ENCODE results near the gene SKI. TPM values are rescaled to one million over a fixed set of nuclear protein-coding genes. Genes with fewer than 3 reads are reported as not detected.

SKI gene
- total RNA-seq, 3 donors from 2014 or later, result 22.1 to 33.8 (median 26.7) TPM

- Histone ChIP-seq H3K4me3 (peak overlapping the region in 2 of 3 donors; percentile 15 to 41), H3K36me3 (no peaks in the 10 kb centered on the region), H3K27ac (peak overlapping the region; percentile 76 to 88), H3K27me3 (no peaks in the 10 kb centered on the region), H3K4me1 (peaks cover 39 to 49% of the 10 kb centered on the region in 2 donors), H3K9me3 (no peaks in the 10 kb centered on the region)
- intact Hi-C loops (cut with DNase I; ENCODE audit: low total_unique reads), result no loop called here
- TF ChIP-seq CTCF (IDR thresholded peaks at IDR 0.05) (no peak), POLR2A (IDR thresholded peaks at IDR 0.05) (no peak), POLR2AphosphoS5 (IDR thresholded peaks at IDR 0.05) (no peak)
- no peak for DNase-seq (ENCODE audit: low spot score in 2 of 2)
Observed at GRCh38 chr1:2247760-2248126, 19.6 kb downstream of the SKI start.

GRCh38 chr1:2248127-2248826 is 20.2 kb downstream of the SKI start:
- intact Hi-C loops (cut with DNase I; ENCODE audit: low total_unique reads), result no loop called here
- TF ChIP-seq POLR2AphosphoS5 (IDR thresholded peaks at IDR 0.05), result no peak
- no peak for TF ChIP-seq POLR2A (IDR thresholded peaks at IDR 0.05)
- no peak for TF ChIP-seq CTCF (IDR thresholded peaks at IDR 0.05)
- H3K9me3 ChIP-seq, result no peaks in the 10 kb centered on the region
- peak overlapping the region; percentile 76 to 88 for H3K27ac ChIP-seq
- no peak for DNase-seq (ENCODE audit: low spot score in 2 of 2)
- peak overlapping the region in 2 of 3 donors; percentile 15 to 41 for H3K4me3 ChIP-seq
- no peaks in the 10 kb centered on the region for H3K27me3 ChIP-seq
- H3K4me1 ChIP-seq, result peaks cover 39 to 49% of the 10 kb centered on the region in 2 donors
- H3K36me3 ChIP-seq, result no peaks in the 10 kb centered on the region

GRCh38 chr1:2248854-2249558 is 20.9 kb downstream of the SKI start:
- peak overlapping the region; percentile 76 to 88 for H3K27ac ChIP-seq
- H3K9me3 ChIP-seq, result no peaks in the 10 kb centered on the region
- no peak for TF ChIP-seq CTCF (IDR thresholded peaks at IDR 0.05)
- no peak for TF ChIP-seq POLR2A (IDR thresholded peaks at IDR 0.05)
- no peak for TF ChIP-seq POLR2AphosphoS5 (IDR thresholded peaks at IDR 0.05)
- no peaks in the 10 kb centered on the region for H3K36me3 ChIP-seq
- peaks cover 39 to 49% of the 10 kb centered on the region in 2 donors for H3K4me1 ChIP-seq
- H3K27me3 ChIP-seq, result no peaks in the 10 kb centered on the region
- intact Hi-C loops (cut with DNase I; ENCODE audit: low total_unique reads), result no loop called here
- H3K4me3 ChIP-seq, result peak overlapping the region in 1 of 3 donors; percentile 41
- no peak for DNase-seq (ENCODE audit: low spot score in 2 of 2)

- intact Hi-C loops (cut with DNase I; ENCODE audit: low total_unique reads), result no loop called here
- Histone ChIP-seq H3K27ac (peak overlapping the region; percentile 76 to 88), H3K4me1 (peaks cover 39 to 49% of the 10 kb centered on the region in 2 donors), H3K4me3 (peak overlapping the region in 1 of 3 donors; percentile 41), H3K36me3 (no peaks in the 10 kb centered on the region), H3K9me3 (no peaks in the 10 kb centered on the region), H3K27me3 (no peaks in the 10 kb centered on the region)
- DNase-seq (ENCODE audit: low spot score in 2 of 2), result no peak
- TF ChIP-seq POLR2A (IDR thresholded peaks at IDR 0.05) (no peak), POLR2AphosphoS5 (IDR thresholded peaks at IDR 0.05) (no peak), CTCF (IDR thresholded peaks at IDR 0.05) (no peak)
Observed at GRCh38 chr1:2249559-2249906, 21.4 kb downstream of the SKI start.

GRCh38 chr1:2250721-2251281 is 22.7 kb downstream of the SKI start:
- intact Hi-C loops (cut with DNase I; ENCODE audit: low total_unique reads), result no loop called here
- no peak for DNase-seq (ENCODE audit: low spot score in 2 of 2)
- no peaks in the 10 kb centered on the region for H3K9me3 ChIP-seq
- TF ChIP-seq CTCF (IDR thresholded peaks at IDR 0.05) (no peak), POLR2A (IDR thresholded peaks at IDR 0.05) (no peak), POLR2AphosphoS5 (IDR thresholded peaks at IDR 0.05) (no peak)
- H3K4me3 ChIP-seq, result peak overlapping the region in 1 of 3 donors; percentile 14
- H3K27me3 ChIP-seq, result no peaks in the 10 kb centered on the region
- H3K4me1 ChIP-seq, result peaks cover 39 to 54% of the 10 kb centered on the region in 2 donors
- no peaks in the 10 kb centered on the region for H3K36me3 ChIP-seq
- H3K27ac ChIP-seq, result peak overlapping the region; percentile 53 to 65

Data from breast epithelium (tissue), 4 donors.